ENCODE data around the gene CHEK1. TPM values are rescaled to one million over a fixed set of nuclear protein-coding genes. Genes with fewer than 3 reads are reported as not detected.

The CHEK1 gene
- total and polyA plus RNA-seq, 2 donors (not counting 3 experiments of a cell fraction or from before 2014, with no cell fraction given) = 15.0 to 66.1 TPM

GRCh38 chr11:125688066-125688465, 63.1 kb downstream of the CHEK1 start:
- H3K36me3 ChIP-seq (ENCODE audit: control insufficient read depth in 2 of 2, extremely low read depth in 1 of 2, insufficient read depth in 2 of 2, low read length in 2 of 2) = no peaks in the 10 kb centered on the region
- POLR2A ChIA-PET = no interaction called here
- H3K4me2 ChIP-seq (ENCODE audit: insufficient read depth, low read length) = no peak overlapping the region
- H3K4me1 ChIP-seq (ENCODE audit: control insufficient read depth, extremely low read depth, insufficient read depth, low read length) = no peaks in the 10 kb centered on the region
- TF ChIP-seq EZH2 (IDR thresholded peaks at IDR 0.05; ENCODE audit: borderline replicate concordance, low read depth, low read length, severe bottlenecking) (no peak), POLR2A (IDR thresholded peaks at IDR 0.05; ENCODE audit: low read depth, low read length) (no peak), FOS (IDR thresholded peaks at IDR 0.05; ENCODE audit: borderline replicate concordance, insufficient read depth, low read length) (no peak), JUN (IDR thresholded peaks at IDR 0.05; ENCODE audit: borderline replicate concordance, insufficient read depth, insufficient read length, low read depth) (no peak), GATA2 (IDR thresholded peaks at IDR 0.05; ENCODE audit: insufficient read depth, insufficient read length, low read depth, low read length) (no peak), MYC (IDR thresholded peaks at IDR 0.05; ENCODE audit: low read depth, low read length) (no peak), POLR2AphosphoS5 (IDR thresholded peaks at IDR 0.05; ENCODE audit: insufficient read depth, low read depth, low read length) (no peak), CTCF (IDR thresholded peaks at IDR 0.05; ENCODE audit: extremely low read depth in 1 of 2, insufficient read depth in 1 of 2, low read depth in 1 of 2, low read length in 2 of 2) (no peak), MAX (IDR thresholded peaks at IDR 0.05; ENCODE audit: insufficient read depth, insufficient read length) (no peak)
- no peaks in the 10 kb centered on the region for H3K9me3 ChIP-seq (replicated peaks; ENCODE audit: control insufficient read depth, insufficient read depth, low read length)
- H2AFZ ChIP-seq (ENCODE audit: low read depth, low read length) = no peak overlapping the region
- H3K27me3 ChIP-seq (ENCODE audit: control insufficient read depth in 2 of 2, insufficient read depth in 2 of 2, low read length in 2 of 2) = no peaks in the 10 kb centered on the region
- CTCF ChIA-PET = no interaction called here
- DNase-seq (ENCODE audit: low read depth, low spot score) (no peak), FAIRE-seq (no peak)
- H3K9me1 ChIP-seq (replicated peaks; ENCODE audit: control insufficient read depth, extremely low read depth, insufficient read depth, low read length) = no peaks in the 10 kb centered on the region
- dilution Hi-C loops (cut with MboI; ENCODE audit: extremely low pct_ligation_motif_present, low sequenced_read_pairs) = no loop called here
- H4K20me1 ChIP-seq (replicated peaks; ENCODE audit: control insufficient read depth, extremely low read depth, insufficient read depth, low read length) = no peaks in the 10 kb centered on the region
- H3K27ac ChIP-seq (ENCODE audit: insufficient read depth, low read depth, low read length) = no peak overlapping the region
- H3K79me2 ChIP-seq (ENCODE audit: control insufficient read depth, insufficient read depth, low read length) = no peaks in the 10 kb centered on the region
- H3K4me3 ChIP-seq (replicated peaks in 1 of 3; ENCODE audit: insufficient read depth in 1 of 3, low read depth in 1 of 3, low read length in 3 of 3) = no peak overlapping the region
- intact Hi-C loops (cut with micrococcal nuclease) = no loop called here
- no peak overlapping the region for H3K9ac ChIP-seq (replicated peaks; ENCODE audit: extremely low read depth, insufficient read depth, low read length)
- BruUV-seq (replicated peaks) = no TSS peak
